SK-N-SH (cell line): ENCODE data around the gene UNC5B. TPM values are rescaled to one million over a fixed set of nuclear protein-coding genes. Genes with fewer than 3 reads are reported as not detected.

Experiments
- CTCF ChIA-PET: fragments of 300-600, 350-600 bp; formaldehyde crosslinking; extraction: SDS; loops from one replicate; lab custom pipeline; 2021; lab: Yijun Ruan, JAX
- POLR2A ChIA-PET: fragments of 350-600 bp; sonication (Branson Sonifier 250); formaldehyde crosslinking; extraction: SDS; loops from one replicate; lab custom pipeline; 2020; ENCODE audit warnings: antibody characterized with exemption, inconsistent platforms; lab: Yijun Ruan, JAX
- DNase-seq: peaks from one replicate; pipeline ENCODE4 v3.0.0; 2012
- H2AFZ ChIP-seq: fragments of 200-600 bp; sonication (generic); 2 replicates; pipeline ENCODE4 v1.8.1; 2016; ENCODE audit warnings: antibody characterized with exemption, mild to moderate bottlenecking, low read depth
- H3F3A ChIP-seq: fragments of 200-600 bp; sonication (generic); replicated peaks from 2 replicates; pipeline ENCODE3; 2016; ENCODE audit warnings: antibody characterized with exemption, mild to moderate bottlenecking; ENCODE audit not compliant: insufficient read depth
- H3K27ac ChIP-seq, 2 experiments: fragments of 200-500 bp in 1 of 2; fragments of 200-600 bp in 1 of 2; sonication (Bioruptor generic) in 1 of 2; sonication (generic), shearing (Covaris generic) in 1 of 2; 2 replicates each; pipeline versions ENCODE4 v1.5.1 to v1.6.1; 2014 to 2016; ENCODE audit warnings: low read depth in 2 of 2, inconsistent platforms in 1 of 2, low read length in 1 of 2, mild to moderate bottlenecking in 1 of 2, mixed read lengths in 1 of 2
- H3K27me3 ChIP-seq: fragments of 200-600 bp; sonication (generic), shearing (Covaris generic); 2 replicates; pipeline ENCODE4 v1.6.1; 2016; ENCODE audit warnings: mixed run types; ENCODE audit not compliant: insufficient read depth
- H3K36me3 ChIP-seq, 2 experiments: fragments of 200-500 bp in 1 of 2; fragments of 200-600 bp in 1 of 2; sonication (Bioruptor generic) in 1 of 2; sonication (generic) in 1 of 2; replicated peaks in 1 of 2; 2 replicates each; pipeline versions ENCODE3 to v1.5.1; 2014 to 2016; ENCODE audit warnings: low read length in 1 of 2, mild to moderate bottlenecking in 1 of 2; ENCODE audit not compliant: insufficient read depth in 2 of 2, control insufficient read depth in 1 of 2
- H3K4me1 ChIP-seq, 2 experiments: fragments of 200-500 bp in 1 of 2; fragments of 200-600 bp in 1 of 2; sonication (Bioruptor generic) in 1 of 2; sonication (generic), shearing (Covaris generic) in 1 of 2; 2 replicates each; pipeline versions ENCODE4 v1.5.1 to v1.6.1; 2014 to 2016; ENCODE audit warnings: low read depth in 1 of 2, low read length in 1 of 2, mixed run types in 1 of 2; ENCODE audit not compliant: insufficient read depth in 2 of 2, control insufficient read depth in 1 of 2
- H3K4me2 ChIP-seq: fragments of 200-600 bp; sonication (generic), shearing (Covaris generic); 2 replicates; pipeline ENCODE4 v1.6.1; 2017; ENCODE audit warnings: mixed run types
- H3K4me3 ChIP-seq, 2 experiments: fragments of 200-500 bp in 1 of 2; fragments of 200-600 bp in 1 of 2; sonication (Bioruptor generic) in 1 of 2; sonication (generic), shearing (Covaris generic) in 1 of 2; 2 replicates each; pipeline versions ENCODE4 v1.5.1 to v1.8.1; 2014 to 2016; ENCODE audit warnings: low read depth in 2 of 2, inconsistent platforms in 1 of 2, low read length in 1 of 2, mild to moderate bottlenecking in 1 of 2, mixed read lengths in 1 of 2, moderate library complexity in 1 of 2
- H3K79me2 ChIP-seq: fragments of 200-600 bp; sonication (generic); 2 replicates; pipeline ENCODE4 v1.8.1; 2017; ENCODE audit warnings: mild to moderate bottlenecking; ENCODE audit not compliant: insufficient read depth
- H3K9ac ChIP-seq: fragments of 200-600 bp; sonication (generic); 2 replicates; pipeline ENCODE4 v1.6.1; 2017; ENCODE audit warnings: mixed run types
- H3K9me2 ChIP-seq: fragments of 200-600 bp; sonication (generic); 2 replicates; pipeline ENCODE4 v1.6.1; 2017; ENCODE audit warnings: mixed run types
- H3K9me3 ChIP-seq: fragments of 200-600 bp; sonication (generic); 2 replicates; pipeline ENCODE4 v1.6.1; 2017; ENCODE audit warnings: mixed run types, mild to moderate bottlenecking, moderate library complexity
- H4K20me1 ChIP-seq: fragments of 200-600 bp; sonication (generic); 2 replicates; pipeline ENCODE4 v1.6.1; 2017; ENCODE audit warnings: mild to moderate bottlenecking, mixed run types; ENCODE audit not compliant: insufficient read depth
- CHD2 ChIP-seq: fragments of 150-350 bp; IDR thresholded peaks from 2 replicates; pipeline ENCODE4 v1.6.1; 2018; ENCODE audit warnings: low read length; ENCODE audit not compliant: partially characterized antibody
- EZH2phosphoT487 ChIP-seq: fragments of 200-600 bp; sonication (generic); IDR thresholded peaks from 2 replicates; pipeline ENCODE4 v1.6.1; 2017; ENCODE audit warnings: low read depth, mixed run types, mild to moderate bottlenecking, antibody characterized with exemption, moderate library complexity, borderline replicate concordance
- FOSL2 ChIP-seq: IDR thresholded peaks from 2 replicates; pipeline ENCODE4 v1.4.0; 2012; ENCODE audit warnings: low read depth, mild to moderate bottlenecking, moderate library complexity, borderline replicate concordance
- GATA2 ChIP-seq: sonication (generic); formaldehyde crosslinking; IDR thresholded peaks from 2 replicates; pipeline ENCODE4 v1.5.0; 2020; ENCODE audit warnings: mild to moderate bottlenecking, missing genetic modification reagents
- MEF2A ChIP-seq: IDR thresholded peaks from 2 replicates; pipeline ENCODE4 v1.4.0; 2012; ENCODE audit warnings: low read depth, borderline replicate concordance
- MXI1 ChIP-seq: IDR thresholded peaks from 2 replicates; pipeline ENCODE4 v1.6.1; 2012; ENCODE audit warnings: mild to moderate bottlenecking, low read depth, low read length, improper control_type of control experiment
- NFIC ChIP-seq: IDR thresholded peaks from 2 replicates; pipeline ENCODE4 v1.4.0; 2012; ENCODE audit warnings: borderline replicate concordance
- POLR2AphosphoS5 ChIP-seq: IDR thresholded peaks from 2 replicates; pipeline ENCODE4 v1.6.1; 2012; ENCODE audit warnings: low read depth, low read length
- RCOR1 ChIP-seq: fragments of 150-350 bp; IDR thresholded peaks from 2 replicates; pipeline ENCODE4 v1.6.1; 2017; ENCODE audit warnings: antibody characterized with exemption, low read length
- RFX5 ChIP-seq: IDR thresholded peaks from 2 replicates; pipeline ENCODE4 v1.6.1; 2012; ENCODE audit warnings: mild to moderate bottlenecking, improper control_type of control experiment, low read length
- TCF12 ChIP-seq: IDR thresholded peaks from 2 replicates; pipeline ENCODE4 v1.4.0; 2012
- TEAD4 ChIP-seq: IDR thresholded peaks from 2 replicates; pipeline ENCODE4 v1.4.0; 2012; ENCODE audit warnings: mild to moderate bottlenecking, borderline replicate concordance; ENCODE audit not compliant: insufficient read depth
- YY1 ChIP-seq: IDR thresholded peaks from 2 replicates; pipeline ENCODE4 v1.4.0; 2012; ENCODE audit warnings: low read depth, mild to moderate bottlenecking
- WGBS: methylation state at CpG from one replicate; pipeline ENCODE4 v1.1.6; 2017; ENCODE audit warnings: low lambda C conversion rate; 5-methylcytosine and 5-hydroxymethylcytosine counted together
- polyA plus RNA-seq, 3 experiments: library from polyadenylated mRNA; depleted of rRNA; stranded (reverse); fragments of >200 nt; gene quantifications; 2 replicates each; pipeline ENCODE4 v1.2.3, GENCODE V29; 2012
- TF ChIP-seq, protein P1 (sequence below): fragments of 150-350 bp; IDR thresholded peaks from 2 replicates; pipeline ENCODE4 v1.6.1; 2017; ENCODE audit warnings: antibody characterized with exemption, low read length, low read depth, borderline replicate concordance
- TF ChIP-seq, protein P2 (sequence below): IDR thresholded peaks from 2 replicates; pipeline ENCODE4 v1.6.1; 2012; ENCODE audit warnings: mild to moderate bottlenecking, low read depth, low read length, moderate library complexity
- TF ChIP-seq, protein P3 (sequence below): IDR thresholded peaks from 2 replicates; pipeline ENCODE4 v1.4.0; 2012; ENCODE audit warnings: low read depth, borderline replicate concordance
- TF ChIP-seq, protein P4 (sequence below): IDR thresholded peaks from 2 replicates; pipeline ENCODE4; 2012

UNC5B gene
- polyA plus RNA-seq, 1 of the 3 experiments (the other 2 are of a cell fraction), result 13.8 TPM

DNA sequence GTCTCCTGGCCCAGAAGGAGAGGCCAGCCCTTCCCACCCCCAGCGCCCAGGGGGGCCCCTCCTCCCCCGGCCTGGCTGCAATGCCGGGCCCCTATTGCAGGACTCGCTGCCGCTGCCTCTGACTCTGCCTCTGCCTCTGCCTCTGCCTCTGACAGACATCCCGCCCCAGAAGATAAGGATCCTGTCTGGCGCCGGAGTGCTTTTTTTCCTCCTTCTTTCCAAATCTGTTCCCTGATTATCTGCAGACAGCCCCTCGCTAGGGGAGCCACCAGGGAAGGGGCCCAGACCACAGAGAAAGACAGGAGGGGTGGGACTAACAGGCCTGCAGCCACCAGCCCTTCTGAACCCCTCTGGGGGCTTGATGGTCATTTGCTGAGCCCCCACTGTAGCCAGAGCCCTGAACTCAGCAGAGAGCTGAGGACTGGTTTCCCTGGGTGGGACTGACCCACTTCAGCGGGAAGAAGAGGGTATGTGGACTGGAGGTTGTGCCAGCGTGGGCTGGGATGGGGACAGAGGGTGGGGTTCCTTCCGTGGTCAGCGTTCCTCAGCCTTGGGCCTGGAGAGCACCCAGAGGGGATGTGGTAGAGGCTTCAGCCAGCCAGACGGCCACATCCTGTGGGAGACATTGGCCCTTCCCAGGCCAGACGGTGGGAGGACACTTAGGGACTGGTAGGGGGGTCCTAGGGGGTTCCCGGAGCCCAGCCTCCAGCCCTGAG lies 22.8 kb downstream of the UNC5B start (continued):
- peak; percentile 75 for TF ChIP-seq CHD2
- peak; percentile 99 for TF ChIP-seq GATA2 (CRISPR knock-in tag)
- TF ChIP-seq, protein P1, sequence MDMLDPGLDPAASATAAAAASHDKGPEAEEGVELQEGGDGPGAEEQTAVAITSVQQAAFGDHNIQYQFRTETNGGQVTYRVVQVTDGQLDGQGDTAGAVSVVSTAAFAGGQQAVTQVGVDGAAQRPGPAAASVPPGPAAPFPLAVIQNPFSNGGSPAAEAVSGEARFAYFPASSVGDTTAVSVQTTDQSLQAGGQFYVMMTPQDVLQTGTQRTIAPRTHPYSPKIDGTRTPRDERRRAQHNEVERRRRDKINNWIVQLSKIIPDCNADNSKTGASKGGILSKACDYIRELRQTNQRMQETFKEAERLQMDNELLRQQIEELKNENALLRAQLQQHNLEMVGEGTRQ, result no peak
- no peak for TF ChIP-seq YY1
- peak; percentile 48; the same call in 1 of the 2 replicates for TF ChIP-seq NFIC
- TF ChIP-seq EZH2phosphoT487, result no peak
- TF ChIP-seq, protein P2, sequence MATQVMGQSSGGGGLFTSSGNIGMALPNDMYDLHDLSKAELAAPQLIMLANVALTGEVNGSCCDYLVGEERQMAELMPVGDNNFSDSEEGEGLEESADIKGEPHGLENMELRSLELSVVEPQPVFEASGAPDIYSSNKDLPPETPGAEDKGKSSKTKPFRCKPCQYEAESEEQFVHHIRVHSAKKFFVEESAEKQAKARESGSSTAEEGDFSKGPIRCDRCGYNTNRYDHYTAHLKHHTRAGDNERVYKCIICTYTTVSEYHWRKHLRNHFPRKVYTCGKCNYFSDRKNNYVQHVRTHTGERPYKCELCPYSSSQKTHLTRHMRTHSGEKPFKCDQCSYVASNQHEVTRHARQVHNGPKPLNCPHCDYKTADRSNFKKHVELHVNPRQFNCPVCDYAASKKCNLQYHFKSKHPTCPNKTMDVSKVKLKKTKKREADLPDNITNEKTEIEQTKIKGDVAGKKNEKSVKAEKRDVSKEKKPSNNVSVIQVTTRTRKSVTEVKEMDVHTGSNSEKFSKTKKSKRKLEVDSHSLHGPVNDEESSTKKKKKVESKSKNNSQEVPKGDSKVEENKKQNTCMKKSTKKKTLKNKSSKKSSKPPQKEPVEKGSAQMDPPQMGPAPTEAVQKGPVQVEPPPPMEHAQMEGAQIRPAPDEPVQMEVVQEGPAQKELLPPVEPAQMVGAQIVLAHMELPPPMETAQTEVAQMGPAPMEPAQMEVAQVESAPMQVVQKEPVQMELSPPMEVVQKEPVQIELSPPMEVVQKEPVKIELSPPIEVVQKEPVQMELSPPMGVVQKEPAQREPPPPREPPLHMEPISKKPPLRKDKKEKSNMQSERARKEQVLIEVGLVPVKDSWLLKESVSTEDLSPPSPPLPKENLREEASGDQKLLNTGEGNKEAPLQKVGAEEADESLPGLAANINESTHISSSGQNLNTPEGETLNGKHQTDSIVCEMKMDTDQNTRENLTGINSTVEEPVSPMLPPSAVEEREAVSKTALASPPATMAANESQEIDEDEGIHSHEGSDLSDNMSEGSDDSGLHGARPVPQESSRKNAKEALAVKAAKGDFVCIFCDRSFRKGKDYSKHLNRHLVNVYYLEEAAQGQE, result 0 out of 2 replicates have a peak, but pooled peaks have one; percentile 23

DNA sequence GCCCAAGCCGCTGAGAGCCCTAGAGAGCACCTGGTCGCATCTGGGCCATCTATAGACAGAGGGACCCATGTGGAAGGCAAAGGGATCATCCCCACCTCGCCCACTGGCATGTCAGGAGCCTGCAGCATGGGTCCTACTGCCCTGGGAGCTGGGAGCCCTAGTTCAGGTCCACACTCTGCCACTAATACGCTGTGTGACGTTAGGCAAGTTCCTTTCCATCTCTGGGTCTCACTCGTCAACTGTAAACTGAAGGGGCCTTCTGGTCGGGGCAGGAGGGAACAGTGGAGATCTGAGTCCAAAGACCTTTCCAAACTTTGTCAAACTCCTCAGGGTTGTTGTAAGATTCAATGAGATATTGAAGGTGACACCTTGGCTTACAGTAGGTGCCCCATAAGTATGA lies 23.4 kb downstream of the UNC5B start:
- Histone ChIP-seq H3K9me2 (no peaks in the 10 kb centered on the region), H3K9me3 (no peaks in the 10 kb centered on the region), H3K9ac (peak overlapping the region; percentile 24; the same call in 1 of the 2 replicates), H3K4me3 (no peak overlapping the region; a peak in 1 of 4 replicates), H4K20me1 (peaks cover 13% of the 10 kb centered on the region; the same call in 1 of the 2 replicates), H3K27me3 (no peaks in the 10 kb centered on the region), H3F3A (peaks cover 35% of the 10 kb centered on the region), H3K4me2 (peak overlapping the region; percentile 85), H3K79me2 (peaks cover 88% of the 10 kb centered on the region), H3K36me3 (no peaks in the 10 kb centered on the region), H2AFZ (no peak overlapping the region), H3K27ac (peak overlapping the region; percentile 94 to 100), H3K4me1 (peaks cover 89 to 97% of the 10 kb centered on the region in 2 experiments)
- POLR2A ChIA-PET, result interaction anchor here (0.9 to 7.3 kb wide), 9 partner anchors 9 to 645 kb away, joined by 3 to 65 read pairs (median 5); partner anchors contain the start of gene UNC5B
- CTCF ChIA-PET, result interaction anchor here (0.7 to 12.0 kb wide), 5 partner anchors 13 to 309 kb away, joined by 3 to 72 read pairs (median 16); no protein-coding TSS in a partner anchor
- DNase-seq, result no peak
- 86% methylated on average over 4 of the region's 7 CpGs for WGBS
- TF ChIP-seq TCF12 (no peak), MXI1 (no peak), POLR2AphosphoS5 (no peak), TEAD4 (no peak), YY1 (no peak), RCOR1 (no peak), GATA2 (CRISPR knock-in tag) (no peak), MEF2A (no peak), FOSL2 (no peak), RFX5 (no peak)
- TF ChIP-seq, protein P3, sequence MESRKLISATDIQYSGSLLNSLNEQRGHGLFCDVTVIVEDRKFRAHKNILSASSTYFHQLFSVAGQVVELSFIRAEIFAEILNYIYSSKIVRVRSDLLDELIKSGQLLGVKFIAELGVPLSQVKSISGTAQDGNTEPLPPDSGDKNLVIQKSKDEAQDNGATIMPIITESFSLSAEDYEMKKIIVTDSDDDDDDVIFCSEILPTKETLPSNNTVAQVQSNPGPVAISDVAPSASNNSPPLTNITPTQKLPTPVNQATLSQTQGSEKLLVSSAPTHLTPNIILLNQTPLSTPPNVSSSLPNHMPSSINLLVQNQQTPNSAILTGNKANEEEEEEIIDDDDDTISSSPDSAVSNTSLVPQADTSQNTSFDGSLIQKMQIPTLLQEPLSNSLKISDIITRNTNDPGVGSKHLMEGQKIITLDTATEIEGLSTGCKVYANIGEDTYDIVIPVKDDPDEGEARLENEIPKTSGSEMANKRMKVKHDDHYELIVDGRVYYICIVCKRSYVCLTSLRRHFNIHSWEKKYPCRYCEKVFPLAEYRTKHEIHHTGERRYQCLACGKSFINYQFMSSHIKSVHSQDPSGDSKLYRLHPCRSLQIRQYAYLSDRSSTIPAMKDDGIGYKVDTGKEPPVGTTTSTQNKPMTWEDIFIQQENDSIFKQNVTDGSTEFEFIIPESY, result no peak
- TF ChIP-seq, protein P4, sequence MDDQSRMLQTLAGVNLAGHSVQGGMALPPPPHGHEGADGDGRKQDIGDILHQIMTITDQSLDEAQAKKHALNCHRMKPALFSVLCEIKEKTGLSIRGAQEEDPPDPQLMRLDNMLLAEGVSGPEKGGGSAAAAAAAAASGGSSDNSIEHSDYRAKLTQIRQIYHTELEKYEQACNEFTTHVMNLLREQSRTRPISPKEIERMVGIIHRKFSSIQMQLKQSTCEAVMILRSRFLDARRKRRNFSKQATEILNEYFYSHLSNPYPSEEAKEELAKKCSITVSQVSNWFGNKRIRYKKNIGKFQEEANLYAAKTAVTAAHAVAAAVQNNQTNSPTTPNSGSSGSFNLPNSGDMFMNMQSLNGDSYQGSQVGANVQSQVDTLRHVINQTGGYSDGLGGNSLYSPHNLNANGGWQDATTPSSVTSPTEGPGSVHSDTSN, result no peak
- TF ChIP-seq, protein P1, result no peak
